Effector CD8-positive, alpha-beta T cell (primary cell): ENCODE measurements around the gene MAP4K4.

ENCODE experiments used
- DNase-seq: peaks from one replicate; lab custom pipeline; 2025; lab: John Stamatoyannopoulos, UW

The MAP4K4 gene

GRCh38 chr2:101815739-101816391 lies 118.4 kb downstream of the MAP4K4 start:
- no peak for DNase-seq

- DNase-seq, result no peak
These were observed 119.1 kb downstream of the MAP4K4 start for GRCh38 chr2:101816598-101816997.

GRCh38 chr2:101817481-101817880 lies 120.0 kb downstream of the MAP4K4 start:
- no peak for DNase-seq

GRCh38 chr2:101818531-101819451 lies 121.3 kb downstream of the MAP4K4 start:
- DNase-seq, result no peak

- no peak for DNase-seq
These were observed 123.0 kb downstream of the MAP4K4 start for GRCh38 chr2:101820519-101820918.

- DNase-seq, result no peak
These were observed 123.7 kb downstream of the MAP4K4 start for GRCh38 chr2:101821059-101821805.

GRCh38 chr2:101821828-101822458 lies 124.4 kb downstream of the MAP4K4 start:
- no peak for DNase-seq

GRCh38 chr2:101823347-101823791 lies 125.9 kb downstream of the MAP4K4 start:
- DNase-seq, result peak; percentile 40

- DNase-seq, result no peak
These were observed 126.4 kb downstream of the MAP4K4 start for GRCh38 chr2:101823859-101824258.

- DNase-seq, result no peak
These were observed 129.2 kb downstream of the MAP4K4 start for GRCh38 chr2:101826716-101827115.

- no peak for DNase-seq
These were observed 129.7 kb downstream of the MAP4K4 start for GRCh38 chr2:101827246-101827645.

GRCh38 chr2:101828257-101828656 lies 130.8 kb downstream of the MAP4K4 start:
- no peak for DNase-seq

- DNase-seq, result no peak
These were observed 131.3 kb downstream of the MAP4K4 start for GRCh38 chr2:101828673-101829334.

GRCh38 chr2:101829429-101829828 lies 131.9 kb downstream of the MAP4K4 start:
- DNase-seq, result no peak

GRCh38 chr2:101830146-101830545 lies 132.6 kb downstream of the MAP4K4 start:
- DNase-seq, result no peak

GRCh38 chr2:101830555-101830954 lies 133.0 kb downstream of the MAP4K4 start:
- no peak for DNase-seq

GRCh38 chr2:101831351-101831865 lies 133.9 kb downstream of the MAP4K4 start:
- peak; percentile 35 for DNase-seq

- no peak for DNase-seq
These were observed 134.6 kb downstream of the MAP4K4 start for GRCh38 chr2:101832114-101832513.

GRCh38 chr2:101833890-101834523 lies 136.5 kb downstream of the MAP4K4 start:
- no peak for DNase-seq

GRCh38 chr2:101837354-101837753 lies 139.8 kb downstream of the MAP4K4 start:
- DNase-seq, result no peak
